ENCODE measurements around the gene WNT7A. TPM values are rescaled to one million over a fixed set of nuclear protein-coding genes. Genes with fewer than 3 reads are reported as not detected.

Gene WNT7A
- total RNA-seq, 1 experiment from 2014 or later: not detected

GRCh38 chr3:13824521-13825310, 55.2 kb downstream of the WNT7A start:
- Histone ChIP-seq H2BK120ac (ENCODE audit: low read depth, low read length, poor library complexity, severe bottlenecking) (no peak overlapping the region), H3K4me1 (ENCODE audit: insufficient read depth, low read length) (no peaks in the 10 kb centered on the region), H3K27ac (ENCODE audit: insufficient read length, low read depth, low read length) (no peak overlapping the region), H3K4ac (ENCODE audit: low read depth, low read length) (no peak overlapping the region), H3K27me3 (ENCODE audit: insufficient read depth, low read length) (no peaks in the 10 kb centered on the region), H3K23me2 (ENCODE audit: insufficient read length, low read depth, low read length, poor library complexity, severe bottlenecking) (no peaks in the 10 kb centered on the region), H4K20me1 (ENCODE audit: control insufficient read depth, insufficient read depth, insufficient read length) (no peaks in the 10 kb centered on the region), H2BK15ac (ENCODE audit: low read depth, low read length) (no peak overlapping the region), H2BK12ac (ENCODE audit: insufficient read length, low read depth, low read length) (no peak overlapping the region), H3K18ac (ENCODE audit: insufficient read length, low read depth, low read length) (no peak overlapping the region), H3K79me1 (ENCODE audit: insufficient read depth, low read depth, low read length, poor library complexity, severe bottlenecking) (no peaks in the 10 kb centered on the region), H2AK5ac (ENCODE audit: insufficient read length, low read length) (no peak overlapping the region), H4K91ac (ENCODE audit: insufficient read length, low read depth, low read length) (no peak overlapping the region), H3K9ac (ENCODE audit: extremely low read depth, insufficient read length, low read length) (no peak overlapping the region), H2BK20ac (ENCODE audit: low read depth, low read length, poor library complexity, severe bottlenecking) (no peak overlapping the region), H2AFZ (ENCODE audit: low read length) (no peak overlapping the region), H4K5ac (ENCODE audit: insufficient read length, low read depth, low read length) (no peak overlapping the region), H3T11ph (ENCODE audit: low read length) (no peak overlapping the region), H3K56ac (ENCODE audit: insufficient read length, low read depth, low read length) (no peak overlapping the region), H3K14ac (ENCODE audit: insufficient read depth, low read length) (no peak overlapping the region), H3K23ac (ENCODE audit: insufficient read length, low read depth, low read length) (no peak overlapping the region), H3K4me2 (ENCODE audit: insufficient read depth, insufficient read length, low read length) (no peak overlapping the region), H2BK5ac (ENCODE audit: insufficient read length, low read length) (no peak overlapping the region), H4K8ac (replicated peaks; ENCODE audit: insufficient read length, low read depth, low read length) (no peak overlapping the region), H3K79me2 (ENCODE audit: insufficient read depth, low read length) (no peaks in the 10 kb centered on the region), H3K9me3 (ENCODE audit: control insufficient read depth, low read depth, low read length) (no peaks in the 10 kb centered on the region)
- H3K9me3 Mint-ChIP-seq: no peaks in the 10 kb centered on the region; a peak in 2 of 5 replicates
- no peak overlapping the region for H3K4me3 Mint-ChIP-seq
- peaks cover 14% of the 10 kb centered on the region for H3K27me3 Mint-ChIP-seq (ENCODE audit: low read depth)
- no peak for TF ChIP-seq CTCF (conservative IDR thresholded peaks at IDR 0.05)
- no peaks in the 10 kb centered on the region; a peak in 1 of 7 replicates for H3K36me3 Mint-ChIP-seq (ENCODE audit: insufficient read depth in 1 of 3, low read depth in 3 of 3)
- peaks cover 8 to 15% of the 10 kb centered on the region in 2 experiments; a peak in 3 of 4 replicates for H3K4me1 Mint-ChIP-seq
- DNase-seq: no peak
- whole genome bisulfite sequencing (ENCODE audit: extremely low coverage, insufficient read length, low lambda C conversion rate): no CpG with 5 or more reads among the region's 8 CpGs
- H3K27ac Mint-ChIP-seq: no peak overlapping the region; a peak in 2 of 7 replicates

Measured in H9 (cell line).